HTERT RPE-1 (cell line): ENCODE measurements around the gene AMER1.
"Not testable (repeated sequence)": the region's sequence is repeated elsewhere in the genome, so short reads cannot be mapped to it uniquely, and the experiment has no call there.

ENCODE experiments used
- in situ Hi-C: fragments of 300-500 bp; cut with MboI; formaldehyde crosslinking; loops from 4 replicates; pipeline ENCODE4 v1.14.3; 2020; ENCODE audit warnings: low sequenced_read_pairs

Gene AMER1

DNA sequence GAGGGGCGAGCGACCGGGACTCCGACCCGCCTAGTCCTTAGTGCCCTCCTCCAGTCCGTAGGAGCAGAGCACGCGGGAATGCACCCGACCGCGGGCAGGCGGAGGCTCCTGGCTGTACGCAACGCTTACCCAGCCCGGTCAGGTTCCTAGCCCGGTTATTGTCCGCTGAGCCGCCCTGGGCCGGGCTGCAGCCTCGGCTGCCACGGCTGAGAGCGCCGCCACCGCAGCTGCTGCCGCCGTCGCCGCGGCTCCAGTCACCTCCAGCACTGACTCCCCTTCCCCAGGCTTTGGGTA, at the start of gene AMER1:
AMER1 (minus strand) TSS at position 268 of the 294 bp plus-strand sequence. CDS start 12,422 bp downstream, outside the sequence.
- in situ Hi-C loops: no loop called here

DNA sequence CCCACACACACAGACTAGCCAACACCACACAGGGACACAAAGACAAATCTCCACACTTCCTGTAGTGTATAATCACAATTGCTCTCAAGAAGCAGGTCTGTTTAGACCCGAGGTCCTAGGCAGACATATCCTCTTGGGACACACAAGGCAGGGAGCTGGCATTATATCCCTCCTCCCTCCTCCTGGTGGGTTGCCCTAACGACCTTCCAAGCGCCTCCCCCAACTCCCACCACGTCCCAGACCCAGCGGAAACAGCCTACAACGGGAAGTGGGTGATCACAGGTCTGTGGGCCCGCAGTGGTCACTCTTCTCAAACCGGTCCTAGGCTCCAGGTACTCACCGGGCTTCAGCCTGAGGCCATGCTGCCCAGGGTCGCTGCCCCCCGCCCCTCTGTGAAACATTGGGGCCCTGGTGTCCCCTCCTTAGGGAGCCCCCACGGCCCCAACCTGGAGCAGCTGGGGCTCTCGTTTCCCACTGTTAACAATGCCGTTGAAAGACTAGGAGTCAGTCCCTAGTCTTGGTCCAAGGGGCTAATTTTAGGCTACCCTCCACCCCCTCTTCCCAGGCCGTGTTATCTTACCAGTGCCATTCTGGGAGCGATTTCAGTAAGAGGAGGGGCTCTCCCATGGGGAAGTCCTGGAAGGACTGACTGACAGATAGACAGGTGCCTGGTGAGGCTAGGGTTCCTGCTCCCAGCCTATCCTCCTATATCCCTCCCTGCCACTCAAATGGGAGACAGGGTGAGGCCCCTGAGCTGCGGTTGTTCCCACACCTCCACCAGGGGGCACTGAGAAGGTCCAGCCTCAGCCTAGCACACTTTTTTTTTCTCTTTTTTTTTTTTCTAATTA, 24.8 kb upstream of the AMER1 start, which contains the start of gene ASB12:
ASB12 (minus strand) TSS at position 485 of the 848 bp plus-strand sequence. CDS start 4,957 bp downstream, outside the sequence.
- in situ Hi-C loops: no loop called here

DNA sequence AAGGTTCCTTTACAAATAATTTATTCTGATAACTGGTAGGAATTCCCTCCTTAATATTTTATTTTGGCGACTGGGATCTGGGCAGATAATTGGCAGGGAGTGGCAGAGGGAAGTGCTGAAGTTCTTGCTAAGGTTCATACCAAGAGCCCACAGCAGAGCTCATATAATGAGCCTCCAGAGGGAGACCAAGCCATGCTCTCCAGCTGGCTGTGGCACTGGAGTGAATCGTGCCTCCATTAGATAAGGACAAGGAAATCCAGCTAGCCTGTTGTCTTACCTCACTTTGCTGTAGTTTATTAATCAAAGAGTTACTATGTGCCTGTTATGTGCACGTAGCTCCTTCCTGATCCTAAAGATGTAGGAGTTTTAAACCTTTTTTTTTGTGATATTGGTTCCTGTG, 23.6 kb upstream of the AMER1 start:
- in situ Hi-C loops: no loop called here

GRCh38 chrX:64218023-64218422, 12.5 kb upstream of the AMER1 start:
- in situ Hi-C loops: no loop called here

DNA sequence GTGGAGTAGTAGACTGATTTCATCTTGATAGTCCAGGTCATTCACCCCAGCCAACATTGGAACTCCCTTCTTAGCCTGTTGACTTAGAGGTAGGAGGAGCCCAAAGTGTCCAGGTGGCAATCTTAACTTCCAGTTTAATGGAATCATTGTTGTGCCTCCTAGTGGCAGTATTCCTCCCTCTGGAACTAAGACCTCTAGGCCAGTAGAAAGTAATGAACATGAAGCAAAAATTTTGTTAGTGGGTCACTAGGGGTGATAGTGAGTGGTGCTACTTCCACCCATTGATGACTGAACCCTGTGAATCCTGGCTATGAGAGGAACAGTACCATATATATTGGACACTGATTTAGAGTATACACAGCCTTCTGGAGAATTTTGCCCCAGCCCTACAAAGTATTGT, 8.5 kb upstream of the AMER1 start:
- in situ Hi-C loops: not testable (repeated sequence)

DNA sequence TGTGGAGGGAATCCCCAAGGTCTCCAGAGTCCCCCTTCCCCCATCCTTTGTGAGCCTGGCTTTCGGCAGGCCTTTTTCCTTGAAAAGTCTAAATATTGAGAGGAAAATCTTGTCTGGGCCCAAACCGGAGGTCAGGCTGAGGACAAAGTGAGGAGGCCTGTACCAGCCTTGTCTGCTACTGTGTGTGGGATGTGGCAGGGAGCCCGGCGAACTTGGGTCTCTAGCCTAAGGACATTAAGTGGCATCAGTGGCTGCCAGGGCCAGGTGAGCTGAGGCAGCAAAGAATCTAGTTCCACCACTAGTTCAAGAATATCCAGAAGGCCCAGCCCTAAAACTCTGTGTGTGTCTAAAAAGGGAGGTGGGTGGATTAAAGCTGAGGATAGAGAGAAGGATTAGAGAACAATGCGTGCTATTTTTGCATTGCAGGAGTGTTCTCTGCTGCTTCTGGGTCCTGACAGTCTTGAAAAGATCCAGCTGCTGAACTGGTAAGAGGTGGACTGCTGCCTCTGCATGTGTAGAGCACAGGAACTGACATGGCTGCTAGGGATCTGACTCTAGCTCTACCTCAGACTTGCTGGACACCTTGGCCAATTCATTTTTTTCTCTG, 1.2 kb upstream of the AMER1 start:
- in situ Hi-C loops: no loop called here

DNA sequence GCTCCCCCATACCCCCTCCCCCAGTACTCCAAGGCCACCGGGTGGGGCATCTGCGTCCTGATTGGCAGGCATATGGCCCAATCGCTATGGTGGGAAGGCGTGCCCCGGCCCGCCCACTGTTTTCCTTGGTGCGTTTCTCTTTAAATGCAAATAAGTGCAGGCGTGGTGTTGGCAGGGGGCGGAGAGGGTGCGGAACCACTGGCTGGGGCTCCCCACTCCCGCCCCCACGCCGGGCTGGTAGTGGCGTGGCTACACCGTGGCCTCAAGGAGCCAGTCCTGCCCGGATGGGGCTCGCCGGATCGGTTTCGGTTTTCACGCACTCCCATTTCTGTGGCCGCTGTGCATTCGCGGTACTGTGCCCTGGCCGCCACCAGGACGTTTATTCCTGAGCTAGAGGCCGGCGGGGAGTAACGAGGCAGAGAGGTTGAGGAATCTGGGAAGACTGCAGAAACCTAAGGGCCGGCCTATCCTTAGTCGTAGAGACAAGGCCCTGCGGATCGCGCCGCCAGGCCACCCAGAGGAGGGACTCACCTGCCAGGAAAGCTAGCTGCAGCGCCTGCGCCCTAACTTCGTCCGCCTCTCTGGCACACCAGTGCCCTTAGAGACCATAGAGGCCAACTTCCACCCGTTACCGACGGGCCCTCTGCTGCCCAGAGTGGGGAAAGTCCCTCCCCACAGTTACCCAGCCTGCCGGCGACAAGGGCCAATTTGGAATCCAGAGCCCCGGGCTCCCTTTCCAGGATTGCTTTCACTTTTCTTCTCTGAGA, 410 bp upstream of the AMER1 start:
- in situ Hi-C loops: no loop called here

DNA sequence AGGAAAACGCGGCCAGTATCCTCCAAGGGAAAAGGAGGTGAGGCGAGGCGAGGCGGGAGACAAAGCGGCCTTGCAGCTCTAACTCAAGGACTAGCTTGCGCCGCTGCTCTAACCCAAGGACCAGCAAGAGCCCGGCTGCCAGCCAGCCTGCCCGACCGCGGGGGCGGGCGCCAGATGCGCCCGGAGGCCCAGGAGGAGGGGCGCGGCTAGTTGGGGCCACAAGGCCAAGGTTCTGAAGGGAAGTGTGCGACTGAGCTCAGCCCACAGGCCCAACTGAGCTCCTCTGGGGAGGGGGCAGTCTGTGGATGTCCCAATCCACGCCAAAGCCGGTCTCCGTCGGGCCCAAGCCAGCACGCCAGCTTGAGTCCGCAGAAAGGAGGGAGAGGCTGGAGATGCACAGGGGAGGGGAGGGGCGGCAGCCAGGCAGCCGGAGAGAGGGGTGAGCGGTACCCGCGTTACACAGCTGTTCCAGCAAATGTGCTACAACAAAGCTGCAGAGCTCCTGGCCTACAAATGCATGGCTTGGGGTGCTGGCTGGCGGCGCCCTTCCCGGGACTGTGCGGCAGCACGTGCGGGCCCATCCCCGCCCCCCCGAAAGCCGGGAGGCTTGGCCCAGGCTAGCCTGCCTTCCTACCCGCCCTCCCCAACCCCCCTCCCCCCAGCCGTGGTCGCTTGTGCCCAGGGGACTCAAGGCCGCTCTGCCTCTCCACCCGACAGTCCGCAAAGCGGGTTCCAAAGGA, 637 bp downstream of the AMER1 start:
- in situ Hi-C loops: no loop called here

DNA sequence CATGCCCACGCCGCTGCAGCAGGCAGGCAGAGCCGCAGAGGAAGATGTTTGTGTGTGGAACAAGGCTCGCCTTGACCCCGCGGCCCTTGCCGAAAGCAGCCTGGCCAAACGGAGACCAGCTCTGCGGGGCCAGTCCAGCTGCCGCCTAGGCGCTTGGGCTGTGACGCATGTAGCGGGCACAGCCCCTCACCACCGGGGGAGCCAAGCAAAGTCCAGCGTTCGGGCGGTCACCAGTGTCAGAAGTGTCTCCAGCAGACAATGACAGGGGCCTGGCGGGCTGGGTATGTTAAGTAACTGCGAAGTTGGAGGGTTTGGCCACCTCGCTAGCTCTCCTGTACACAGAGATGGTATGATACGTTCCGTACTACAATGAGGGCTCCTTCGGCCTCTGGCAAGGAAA, 1.3 kb downstream of the AMER1 start:
- in situ Hi-C loops: no loop called here

- in situ Hi-C loops: no loop called here
Observed at GRCh38 chrX:64202808-64203325, 2.6 kb downstream of the AMER1 start.

DNA sequence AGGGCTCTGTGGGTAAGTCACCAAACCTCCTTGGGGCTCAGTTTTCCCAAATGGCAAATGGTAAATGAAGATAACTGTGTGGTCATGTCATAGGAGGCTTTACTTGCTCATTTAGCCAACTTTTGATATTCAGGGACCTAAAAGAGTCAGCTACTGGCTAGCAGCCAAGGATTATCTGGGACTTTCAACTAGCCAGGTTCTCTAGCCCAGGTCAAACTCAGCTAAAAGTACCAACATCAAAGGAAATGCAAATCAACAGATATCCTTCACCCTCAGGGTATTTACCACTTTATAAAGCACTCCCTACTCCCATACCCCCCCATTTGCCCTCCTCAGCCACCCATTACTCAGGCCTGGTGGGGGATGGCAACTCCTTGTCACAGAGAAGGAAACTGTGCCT, 7.5 kb downstream of the AMER1 start:
- in situ Hi-C loops: no loop called here

- in situ Hi-C loops: no loop called here
Observed at GRCh38 chrX:64196606-64197005, 8.9 kb downstream of the AMER1 start.

- in situ Hi-C loops: no loop called here
Observed at GRCh38 chrX:64195862-64196261, 9.6 kb downstream of the AMER1 start.

GRCh38 chrX:64192673-64193072, 12.8 kb downstream of the AMER1 start:
- in situ Hi-C loops: no loop called here

DNA sequence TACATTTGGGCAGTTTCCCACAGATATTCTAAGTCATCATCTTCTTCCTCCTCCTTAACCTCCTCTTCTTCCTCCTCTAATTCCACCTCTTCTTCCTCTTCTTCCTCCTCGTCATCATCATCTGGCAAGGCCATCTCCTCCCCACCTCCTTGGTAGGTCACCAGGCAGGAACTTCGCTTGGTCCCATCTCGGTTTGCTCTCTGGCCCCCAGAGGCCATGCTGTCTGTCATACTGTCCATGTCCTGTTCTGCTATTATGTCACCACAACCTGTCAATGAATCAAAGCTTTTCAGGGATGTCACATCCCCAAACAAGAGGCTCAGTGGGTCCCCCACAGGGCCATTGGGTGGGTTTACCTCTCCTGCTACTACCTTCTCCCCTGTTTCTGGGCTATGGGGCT, 13.5 kb downstream of the AMER1 start:
- in situ Hi-C loops: no loop called here

DNA sequence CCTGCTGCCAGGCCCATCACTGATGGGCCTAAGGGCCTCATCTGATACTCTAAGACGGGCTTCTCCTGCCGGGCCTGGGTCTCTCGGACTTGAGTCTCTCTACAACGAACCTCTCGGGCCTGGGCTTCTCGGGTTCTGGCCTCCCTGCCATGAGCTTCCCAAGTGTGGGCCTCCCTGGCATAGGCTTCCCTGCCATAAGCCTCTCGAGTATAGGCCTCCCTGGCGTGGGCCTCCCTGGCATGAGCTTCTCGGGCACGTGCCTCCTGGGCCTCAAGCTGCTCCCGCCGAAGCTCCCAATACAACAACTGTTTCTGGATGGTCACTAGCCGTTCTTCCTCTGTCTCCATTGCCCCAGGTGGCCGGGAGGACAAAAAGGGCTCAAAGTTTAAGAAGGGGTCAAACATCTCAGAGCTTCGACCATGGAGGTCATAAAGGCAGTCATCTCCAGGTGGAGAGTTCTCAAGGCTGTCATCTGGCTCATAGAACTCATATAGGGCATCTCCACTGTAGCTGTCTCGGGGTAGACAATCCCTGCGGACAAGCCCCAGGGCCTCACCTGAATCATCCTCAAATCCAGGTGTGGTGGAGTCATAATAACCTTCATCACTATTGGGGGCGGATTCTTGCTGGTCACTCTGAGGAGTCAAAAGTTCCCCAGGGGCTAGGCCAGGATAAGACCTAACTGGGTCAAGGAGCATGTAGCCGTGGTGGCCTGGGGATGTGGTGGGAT, 14.1 kb downstream of the AMER1 start:
- in situ Hi-C loops: no loop called here

GRCh38 chrX:64190136-64190740, 15.3 kb downstream of the AMER1 start:
- in situ Hi-C loops: no loop called here

DNA sequence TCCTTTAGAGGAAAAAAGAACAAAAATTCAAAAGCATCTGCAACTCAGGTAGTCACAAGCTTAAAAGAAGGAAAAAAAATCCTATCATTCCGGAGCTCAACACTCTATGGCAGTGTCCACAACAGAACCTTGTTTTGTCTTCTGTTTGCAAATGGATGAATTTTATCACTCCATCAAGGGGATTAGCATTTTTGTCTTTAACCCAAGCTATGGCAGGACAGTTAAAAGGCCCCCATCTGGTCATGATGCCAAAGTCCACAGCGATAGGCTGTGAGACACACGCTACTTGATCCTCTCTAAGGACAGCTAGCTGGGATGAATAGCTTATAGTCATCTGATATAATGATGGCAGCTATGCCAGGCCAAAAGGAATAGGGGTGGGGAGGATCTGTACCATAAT, 16.6 kb downstream of the AMER1 start:
- in situ Hi-C loops: no loop called here

DNA sequence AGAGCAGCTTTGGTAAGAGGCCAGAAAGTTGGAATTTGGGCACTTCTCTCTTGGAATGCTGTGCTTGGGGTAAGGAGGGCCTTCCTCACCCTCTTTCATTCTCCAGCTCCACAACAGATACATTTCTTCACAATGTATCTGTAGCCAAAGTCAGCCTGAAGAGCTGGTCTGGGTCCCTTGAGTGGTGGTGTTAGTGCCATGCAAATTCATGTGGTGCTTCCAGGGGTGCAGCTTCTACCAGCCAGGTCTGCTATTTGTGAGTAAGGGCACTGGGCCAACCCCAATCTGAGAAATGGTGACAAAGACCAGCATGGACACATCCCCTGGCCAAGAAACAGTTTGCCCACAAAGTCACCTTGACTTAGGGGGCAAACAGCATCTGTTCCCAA, 17.8 kb downstream of the AMER1 start:
- in situ Hi-C loops: no loop called here
